Ovary (tissue), 3 donors: ENCODE data around the gene MAP3K9.

ENCODE experiments used
- CTCF ChIP-seq, 3 donors: fragments of 450-650 bp in 2 of 3; fragments of 200-600 bp in 1 of 3; IDR thresholded peaks; one replicate each; pipeline versions ENCODE4 v1.5.1 to v1.8.0; 2016 to 2022; ENCODE audit warnings: antibody characterized with exemption in 3 of 3, mild to moderate bottlenecking in 1 of 3
- EP300 ChIP-seq: sonication (generic); formaldehyde crosslinking; IDR thresholded peaks from one replicate; pipeline ENCODE4 v1.6.1; 2017; ENCODE audit warnings: antibody characterized with exemption
- POLR2A ChIP-seq: fragments of 450-650 bp; IDR thresholded peaks from one replicate; pipeline ENCODE4 v1.6.1; 2017; ENCODE audit warnings: antibody characterized with exemption, mild to moderate bottlenecking, moderate library complexity
- donor health status: DM: no; HTN: no; CAD: no.

- TF ChIP-seq POLR2A = no peak
- no peak for TF ChIP-seq CTCF (IDR thresholded peaks at IDR 0.05)
- TF ChIP-seq EP300 = no peak
Observed at GRCh38 chr14:70711451-70711850, 97.9 kb downstream of the MAP3K9 start.
